ENCODE results near the gene SLC43A2.

The SLC43A2 gene

GRCh38 chr17:1606352-1606985, 22.2 kb downstream of the SLC43A2 start:
- H3K27me3 ChIP-seq (replicated peaks; ENCODE audit: insufficient read depth, low read length): no peaks in the 10 kb centered on the region
- TF ChIP-seq EZH2 (optimal IDR thresholded peaks at IDR 0.05; ENCODE audit: low read depth, low read length) (no peak), CTCF (IDR thresholded peaks at IDR 0.05; ENCODE audit: low read length) (no peak), EZH2phosphoT487 (IDR thresholded peaks at IDR 0.05; ENCODE audit: low read length) (no peak)
- H3K9ac ChIP-seq (ENCODE audit: low read length): no peak overlapping the region
- no peaks in the 10 kb centered on the region for H3F3A ChIP-seq (ENCODE audit: insufficient read depth, low read length)
- H3K9me3 ChIP-seq (replicated peaks; ENCODE audit: insufficient read depth, low read length): no peaks in the 10 kb centered on the region
- H3K4me3 ChIP-seq (ENCODE audit: low read length): no peak overlapping the region
- no peaks in the 10 kb centered on the region for H3K4me1 ChIP-seq (ENCODE audit: low read length)
- H3K4me2 ChIP-seq (ENCODE audit: low read depth, low read length): no peak overlapping the region
- H3K9me2 ChIP-seq (replicated peaks; ENCODE audit: insufficient read depth, low read length): no peaks in the 10 kb centered on the region
- no peaks in the 10 kb centered on the region for H3K79me2 ChIP-seq (ENCODE audit: low read length)
- H2AFZ ChIP-seq (ENCODE audit: low read length): no peak overlapping the region
- no peaks in the 10 kb centered on the region for H4K20me1 ChIP-seq (ENCODE audit: insufficient read depth, low read length)
- DNase-seq: no peak
- no peak overlapping the region for H3K27ac ChIP-seq (ENCODE audit: low read length)
- H3K36me3 ChIP-seq (replicated peaks; ENCODE audit: insufficient read depth, low read length): no peaks in the 10 kb centered on the region; the same call in 1 of the 2 replicates

- Histone ChIP-seq H2AFZ (ENCODE audit: low read length) (no peak overlapping the region), H3K27me3 (replicated peaks; ENCODE audit: insufficient read depth, low read length) (no peaks in the 10 kb centered on the region), H3K9me3 (replicated peaks; ENCODE audit: insufficient read depth, low read length) (no peaks in the 10 kb centered on the region), H4K20me1 (ENCODE audit: insufficient read depth, low read length) (no peaks in the 10 kb centered on the region), H3K4me3 (ENCODE audit: low read length) (no peak overlapping the region), H3F3A (ENCODE audit: insufficient read depth, low read length) (no peaks in the 10 kb centered on the region), H3K4me1 (ENCODE audit: low read length) (no peaks in the 10 kb centered on the region), H3K79me2 (ENCODE audit: low read length) (no peaks in the 10 kb centered on the region), H3K9ac (ENCODE audit: low read length) (no peak overlapping the region), H3K36me3 (replicated peaks; ENCODE audit: insufficient read depth, low read length) (no peaks in the 10 kb centered on the region; the same call in 1 of the 2 replicates), H3K4me2 (ENCODE audit: low read depth, low read length) (no peak overlapping the region), H3K9me2 (replicated peaks; ENCODE audit: insufficient read depth, low read length) (no peaks in the 10 kb centered on the region), H3K27ac (ENCODE audit: low read length) (no peak overlapping the region)
- TF ChIP-seq EZH2 (optimal IDR thresholded peaks at IDR 0.05; ENCODE audit: low read depth, low read length) (no peak), CTCF (IDR thresholded peaks at IDR 0.05; ENCODE audit: low read length) (no peak), EZH2phosphoT487 (IDR thresholded peaks at IDR 0.05; ENCODE audit: low read length) (no peak)
- no peak for DNase-seq
These were observed 22.8 kb downstream of the SLC43A2 start for GRCh38 chr17:1605681-1606351.

DNA sequence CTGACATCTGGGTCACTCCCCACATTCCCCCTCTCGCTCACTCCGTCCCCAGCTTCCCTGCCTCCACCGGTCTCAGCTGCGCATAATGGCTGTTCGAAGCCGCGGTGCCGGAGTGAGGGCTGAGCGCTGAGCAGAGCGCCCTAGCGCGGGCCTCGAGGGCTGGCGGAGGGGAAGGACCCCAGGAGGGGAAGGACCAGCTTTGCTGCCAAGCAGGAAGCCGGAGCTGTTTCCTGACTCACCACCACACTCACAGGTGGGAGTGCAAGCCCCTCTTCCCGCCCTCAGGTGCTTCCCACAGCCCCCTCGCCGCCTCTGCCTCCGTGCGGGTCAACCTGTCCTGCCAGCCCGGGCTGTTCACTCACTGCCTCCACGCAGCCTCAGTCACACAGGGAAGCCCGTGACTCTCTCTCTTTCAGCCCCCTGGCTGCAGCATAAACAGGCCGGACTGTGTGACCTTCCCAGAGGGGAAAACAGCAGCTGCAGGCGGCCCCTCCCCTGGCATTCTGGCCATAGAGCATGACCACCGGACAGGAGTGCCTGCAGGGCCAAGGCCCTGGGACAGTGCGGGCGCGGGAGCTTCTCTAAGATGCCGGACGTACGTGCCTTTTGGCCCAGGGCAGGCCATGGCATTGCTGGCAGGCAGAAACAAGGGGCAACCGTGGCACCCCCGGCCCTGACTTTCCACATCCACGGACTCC, 23.7 kb downstream of the SLC43A2 start:
- no peaks in the 10 kb centered on the region for H3K27me3 ChIP-seq (replicated peaks; ENCODE audit: insufficient read depth, low read length)
- H3K9me2 ChIP-seq (replicated peaks; ENCODE audit: insufficient read depth, low read length): no peaks in the 10 kb centered on the region
- no peak overlapping the region for H3K27ac ChIP-seq (ENCODE audit: low read length)
- H2AFZ ChIP-seq (ENCODE audit: low read length): no peak overlapping the region
- no peak overlapping the region for H3K9ac ChIP-seq (ENCODE audit: low read length)
- TF ChIP-seq EZH2 (optimal IDR thresholded peaks at IDR 0.05; ENCODE audit: low read depth, low read length): no peak
- no peak for TF ChIP-seq CTCF (IDR thresholded peaks at IDR 0.05; ENCODE audit: low read length)
- TF ChIP-seq EZH2phosphoT487 (IDR thresholded peaks at IDR 0.05; ENCODE audit: low read length): no peak
- DNase-seq: no peak
- H3F3A ChIP-seq (ENCODE audit: insufficient read depth, low read length): no peaks in the 10 kb centered on the region
- H4K20me1 ChIP-seq (ENCODE audit: insufficient read depth, low read length): no peaks in the 10 kb centered on the region
- H3K9me3 ChIP-seq (replicated peaks; ENCODE audit: insufficient read depth, low read length): no peaks in the 10 kb centered on the region
- no peaks in the 10 kb centered on the region; the same call in 1 of the 2 replicates for H3K36me3 ChIP-seq (replicated peaks; ENCODE audit: insufficient read depth, low read length)
- H3K4me3 ChIP-seq (ENCODE audit: low read length): no peak overlapping the region
- H3K4me1 ChIP-seq (ENCODE audit: low read length): no peaks in the 10 kb centered on the region
- no peaks in the 10 kb centered on the region for H3K79me2 ChIP-seq (ENCODE audit: low read length)
- no peak overlapping the region for H3K4me2 ChIP-seq (ENCODE audit: low read depth, low read length)

All from MM.1S (cell line).